Subcutaneous abdominal adipose tissue (tissue), 5 donors: ENCODE results near the gene C2orf15.

Experiments
- H3K27ac ChIP-seq: one replicate; pipeline ENCODE4 v1.7.0; 2013; ENCODE audit warnings: low read depth, mild to moderate bottlenecking, inconsistent platforms, low read length, moderate library complexity
- H3K27me3 ChIP-seq, 5 donors: one replicate each; pipeline ENCODE4 v1.7.0; 2013; ENCODE audit warnings: low read length in 5 of 5, inconsistent platforms in 1 of 5; ENCODE audit not compliant: control insufficient read depth in 5 of 5, insufficient read depth in 4 of 5
- H3K36me3 ChIP-seq, 5 donors: one replicate each; pipeline ENCODE4 v1.7.0; 2013; ENCODE audit warnings: low read length in 5 of 5; ENCODE audit not compliant: control insufficient read depth in 5 of 5, insufficient read depth in 5 of 5
- H3K4me1 ChIP-seq, 5 donors: one replicate each; pipeline ENCODE4 v1.7.0; 2013; ENCODE audit warnings: low read length in 5 of 5, mild to moderate bottlenecking in 3 of 5, moderate library complexity in 1 of 5; ENCODE audit not compliant: control insufficient read depth in 5 of 5, insufficient read depth in 5 of 5
- H3K4me3 ChIP-seq, 5 donors: one replicate each; pipeline ENCODE4 v1.7.0; 2013; ENCODE audit warnings: low read length in 5 of 5, low read depth in 1 of 5
- H3K9ac ChIP-seq, 5 donors: one replicate each; pipeline ENCODE4 v1.7.0; 2013; ENCODE audit warnings: low read length in 5 of 5, mild to moderate bottlenecking in 4 of 5, moderate library complexity in 3 of 5
- H3K9me3 ChIP-seq, 5 donors: one replicate each; pipeline ENCODE4 v1.7.0; 2013; ENCODE audit warnings: low read length in 5 of 5; ENCODE audit not compliant: control insufficient read depth in 5 of 5
- donor health status: healthy.
- donor health status: healthy.
- donor health status: healthy.
- donor health status: healthy.
- donor health status: healthy.

Gene C2orf15

DNA sequence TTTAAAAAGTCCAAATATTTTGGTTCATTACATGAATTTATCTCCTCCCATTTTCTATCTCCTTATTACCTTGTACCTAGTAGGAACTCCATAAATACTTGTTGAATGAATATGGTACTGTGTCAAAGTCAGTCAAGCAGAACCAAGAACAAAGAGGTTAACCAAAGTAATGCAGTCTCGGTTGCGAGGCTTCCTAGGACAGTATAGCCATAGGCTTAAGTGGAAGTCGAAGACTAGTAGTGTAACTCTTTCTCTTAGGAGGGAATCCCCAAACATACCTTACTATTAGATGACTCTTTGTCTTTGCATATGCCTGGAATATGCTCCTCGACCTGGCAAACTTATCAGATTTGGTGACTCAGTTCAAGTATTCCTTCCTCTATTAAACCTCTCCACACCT, 18.1 kb downstream of the C2orf15 start:
- Histone ChIP-seq H3K27me3 (no peaks in the 10 kb centered on the region), H3K4me1 (peaks cover 0 to 11% (median 8%) of the 10 kb centered on the region in 5 donors), H3K4me3 (no peak overlapping the region), H3K36me3 (peaks cover 13 to 41% (median 23%) of the 10 kb centered on the region in 5 donors), H3K9me3 (no peaks in the 10 kb centered on the region), H3K27ac (no peak overlapping the region), H3K9ac (no peak overlapping the region)

DNA sequence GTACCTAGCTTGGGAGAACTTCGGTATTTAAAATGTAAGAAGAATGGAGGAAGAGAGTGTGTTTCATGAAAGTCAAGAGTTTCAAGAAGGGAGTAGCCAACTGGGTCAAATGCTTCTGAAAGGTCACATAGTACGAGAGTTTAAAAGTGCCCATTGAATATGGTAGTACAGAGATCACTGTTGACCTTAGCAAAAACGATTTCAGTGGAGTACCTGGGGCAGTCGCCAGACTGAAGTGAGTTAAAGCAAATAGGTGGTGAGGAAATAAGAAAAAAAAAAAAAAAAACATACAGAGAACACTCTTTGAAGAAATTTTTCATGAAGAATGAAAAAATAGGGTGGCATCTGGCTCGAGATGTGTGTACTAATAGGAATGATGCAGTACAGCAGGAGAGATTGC, 24.7 kb downstream of the C2orf15 start:
- H3K9ac ChIP-seq = no peak overlapping the region
- no peak overlapping the region for H3K27ac ChIP-seq
- peaks cover 33 to 57% (median 45%) of the 10 kb centered on the region in 5 donors for H3K36me3 ChIP-seq
- no peaks in the 10 kb centered on the region for H3K4me1 ChIP-seq
- no peaks in the 10 kb centered on the region for H3K27me3 ChIP-seq
- H3K4me3 ChIP-seq = no peak overlapping the region
- H3K9me3 ChIP-seq = no peaks in the 10 kb centered on the region

DNA sequence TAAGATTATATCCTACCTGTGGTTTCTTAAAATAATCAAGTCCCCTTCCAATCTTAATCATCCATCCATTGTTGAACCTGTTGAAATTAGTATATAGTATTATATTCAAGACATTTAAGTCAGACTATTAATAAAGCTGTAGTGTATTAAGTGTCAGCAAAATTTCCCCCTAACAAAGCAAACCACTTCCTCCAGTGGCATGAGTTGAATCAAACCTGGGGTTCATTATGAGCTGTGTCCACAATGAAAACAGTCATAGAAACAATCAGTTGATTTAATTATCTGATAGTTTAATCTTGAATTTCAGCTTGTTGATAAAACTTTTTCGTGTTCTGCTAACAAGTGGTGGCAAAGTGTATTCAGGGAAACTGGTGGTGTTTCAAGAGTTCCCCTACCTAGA, 28.0 kb downstream of the C2orf15 start:
- H3K4me1 ChIP-seq = no peaks in the 10 kb centered on the region
- H3K4me3 ChIP-seq = no peak overlapping the region
- no peaks in the 10 kb centered on the region for H3K9me3 ChIP-seq
- H3K9ac ChIP-seq = no peak overlapping the region
- H3K27ac ChIP-seq = no peak overlapping the region
- no peaks in the 10 kb centered on the region for H3K27me3 ChIP-seq
- H3K36me3 ChIP-seq = peaks cover 38 to 66% (median 43%) of the 10 kb centered on the region in 5 donors

DNA sequence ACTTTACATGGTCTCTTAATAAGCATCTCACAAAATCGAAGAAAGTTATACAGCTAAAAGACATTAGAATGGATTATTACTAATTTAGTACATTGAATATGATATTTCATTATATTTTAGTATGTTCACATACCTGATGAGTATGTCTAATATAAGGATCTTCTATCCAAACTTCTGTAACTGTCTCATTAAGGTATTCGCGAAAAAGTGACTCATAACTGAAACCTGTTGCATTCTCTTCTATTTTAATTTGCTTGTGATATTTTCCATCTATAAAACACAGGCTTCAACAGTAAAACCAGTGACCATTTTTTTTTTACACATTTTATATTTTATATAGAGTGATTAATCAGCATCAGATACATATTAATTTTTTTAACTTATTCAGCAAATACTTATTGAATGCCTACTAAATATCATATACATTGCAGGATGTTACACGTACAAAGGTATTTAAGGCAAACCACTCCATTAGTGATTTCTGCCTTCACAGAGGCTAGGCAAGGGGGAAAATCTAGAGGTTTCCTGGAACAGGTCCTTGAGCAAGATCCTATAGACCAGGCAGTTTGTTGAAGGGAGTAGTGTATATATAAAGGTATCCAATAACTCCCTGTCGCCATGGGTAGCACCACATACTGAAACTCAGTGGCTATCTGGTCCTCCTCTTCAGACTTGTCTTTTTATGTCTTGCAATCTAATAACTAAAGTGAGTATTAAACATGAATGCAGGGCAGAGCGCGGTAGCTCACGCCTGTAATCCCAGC, 30.1 kb downstream of the C2orf15 start:
- no peaks in the 10 kb centered on the region for H3K27me3 ChIP-seq
- no peak overlapping the region for H3K9ac ChIP-seq
- H3K9me3 ChIP-seq = no peaks in the 10 kb centered on the region
- no peaks in the 10 kb centered on the region for H3K4me1 ChIP-seq
- no peak overlapping the region for H3K4me3 ChIP-seq
- peaks cover 31 to 54% (median 37%) of the 10 kb centered on the region in 5 donors for H3K36me3 ChIP-seq
- no peak overlapping the region for H3K27ac ChIP-seq

DNA sequence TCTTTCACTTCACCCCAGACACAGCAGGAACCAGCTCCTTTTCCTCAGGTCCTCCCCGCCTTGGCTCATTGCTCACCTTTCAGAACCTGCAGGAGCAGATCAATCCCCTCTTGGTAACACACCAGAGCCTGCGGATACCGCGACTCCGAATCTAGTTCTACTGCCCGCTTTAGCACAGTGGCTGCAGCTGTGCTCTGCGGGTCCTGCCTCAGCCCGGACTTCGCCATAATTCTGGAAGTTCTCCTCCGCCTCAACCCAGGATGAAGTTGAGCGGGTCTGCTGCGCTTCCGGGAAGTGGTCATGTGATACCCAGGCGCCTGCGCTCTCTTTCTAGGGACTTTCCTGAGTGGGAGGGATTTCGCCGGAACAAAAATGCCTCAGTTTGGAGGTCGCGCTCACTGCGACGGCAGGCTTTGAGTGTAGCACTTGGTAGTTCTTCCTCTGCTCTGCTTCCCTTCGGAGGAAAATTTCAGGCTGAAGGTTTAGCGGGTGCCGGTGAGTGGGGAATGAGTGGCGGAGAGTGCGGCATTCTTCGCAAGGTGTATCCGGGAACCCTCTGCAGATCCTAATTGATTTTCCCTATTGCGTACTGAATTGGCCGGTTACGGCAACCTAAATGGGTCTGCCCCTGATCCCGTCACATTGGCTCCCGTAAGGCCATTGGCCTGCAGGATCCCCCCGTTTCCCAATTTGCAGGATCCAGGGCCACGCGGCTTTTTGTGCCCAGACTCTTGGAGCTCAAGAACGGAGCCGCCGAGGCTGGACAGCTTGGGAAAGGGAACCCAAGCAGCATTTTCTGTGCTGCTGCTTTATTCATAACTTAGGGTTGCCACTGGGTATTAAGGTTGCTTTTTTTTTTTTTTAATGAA, 39.5 kb downstream of the C2orf15 start, which contains the start of the genes MITD1 and MRPL30:
Gene MITD1, minus strand, starts transcription at position 304 of the 869 bp plus-strand sequence. Its CDS starts 77 bp downstream, at position 227.
Gene MRPL30, plus strand, starts transcription at position 430 of the 869 bp plus-strand sequence. CDS start 5,020 bp downstream, outside the sequence.
- Histone ChIP-seq H3K4me3 (peak within 1 kb of the TSS; percentile 90 to 99 (median 98)), H3K27ac (peak within 1 kb of the TSS; percentile 96), H3K27me3 (no peaks in the 10 kb centered on the region), H3K36me3 (no peaks in the 10 kb centered on the region), H3K4me1 (peaks cover 0 to 31% (median 26%) of the 10 kb centered on the region in 5 donors), H3K9ac (peak within 1 kb of the TSS; percentile 81 to 98 (median 96)), H3K9me3 (no peaks in the 10 kb centered on the region)

DNA sequence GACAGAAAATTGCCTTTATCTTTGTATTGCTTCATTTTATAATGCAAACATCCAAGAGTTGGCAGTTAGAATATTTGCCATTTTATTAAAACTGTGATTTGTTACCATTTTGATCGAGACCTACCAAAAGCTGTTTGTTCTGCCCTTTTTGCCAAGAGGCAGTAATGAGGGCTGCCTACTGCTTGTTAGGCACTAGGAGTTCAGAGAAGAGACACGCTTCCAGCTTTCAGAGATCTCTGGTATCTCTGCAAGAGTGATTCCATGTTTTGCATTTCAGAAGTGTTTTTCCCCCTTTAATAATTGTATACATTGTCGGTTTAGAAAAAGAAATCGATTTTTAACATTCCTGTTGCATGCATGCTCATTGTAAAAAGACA, 40.1 kb downstream of the C2orf15 start:
- Histone ChIP-seq H3K36me3 (no peaks in the 10 kb centered on the region), H3K4me3 (peak overlapping the region; percentile 90 to 99 (median 98)), H3K27me3 (no peaks in the 10 kb centered on the region), H3K9me3 (no peaks in the 10 kb centered on the region), H3K4me1 (peaks cover 0 to 31% (median 26%) of the 10 kb centered on the region in 5 donors), H3K27ac (peak overlapping the region; percentile 96), H3K9ac (peak overlapping the region; percentile 49 to 98 (median 96))

DNA sequence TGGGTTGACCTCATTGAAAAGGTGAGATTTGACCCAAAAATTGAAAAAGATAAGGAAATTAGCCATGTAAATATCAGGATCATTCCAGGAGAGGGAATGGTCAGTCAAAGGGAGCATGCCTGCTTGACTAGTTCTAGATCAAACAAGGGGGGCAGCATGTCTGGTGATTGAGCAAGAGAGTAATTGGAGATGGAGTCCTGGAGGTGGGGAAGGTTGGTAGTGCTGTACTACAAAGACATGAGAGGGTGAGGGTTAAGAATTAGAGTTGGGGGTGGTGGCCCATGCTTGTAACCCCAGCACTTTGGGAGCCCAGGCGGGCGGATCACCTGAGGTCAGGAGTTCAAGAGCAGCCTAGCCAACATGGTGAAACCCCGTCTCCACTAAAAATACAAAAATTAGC, 41.5 kb downstream of the C2orf15 start:
- Histone ChIP-seq H3K27ac (no peak overlapping the region), H3K4me1 (peaks cover 0 to 31% (median 26%) of the 10 kb centered on the region in 5 donors), H3K9ac (no peak overlapping the region), H3K36me3 (peaks cover 0 to 6% (median 3%) of the 10 kb centered on the region in 5 donors), H3K4me3 (no peak overlapping the region), H3K27me3 (no peaks in the 10 kb centered on the region), H3K9me3 (no peaks in the 10 kb centered on the region)

DNA sequence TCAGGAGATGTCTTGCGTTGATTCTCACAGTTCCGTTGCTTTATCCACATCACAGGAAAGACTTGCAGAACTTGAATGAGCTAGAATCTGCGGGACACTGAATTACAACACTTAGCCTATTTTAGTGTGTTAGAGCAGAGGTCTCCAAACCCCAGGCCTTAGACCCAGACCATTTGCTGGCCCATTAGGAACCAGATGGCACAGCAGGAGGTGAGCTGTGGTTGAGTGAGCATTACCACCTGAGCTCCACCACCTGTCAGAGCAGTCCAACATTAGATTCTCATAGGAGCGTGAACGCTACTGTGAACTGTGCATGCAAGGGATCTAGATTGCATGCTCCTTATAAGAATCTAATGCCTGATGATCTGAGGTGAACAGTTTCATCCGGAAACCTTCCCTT, 43.3 kb downstream of the C2orf15 start:
- Histone ChIP-seq H3K36me3 (peaks cover 3 to 18% (median 16%) of the 10 kb centered on the region in 5 donors), H3K4me1 (peaks cover 0 to 20% (median 18%) of the 10 kb centered on the region in 5 donors), H3K9me3 (no peaks in the 10 kb centered on the region), H3K27ac (no peak overlapping the region), H3K4me3 (no peak overlapping the region), H3K27me3 (no peaks in the 10 kb centered on the region), H3K9ac (no peak overlapping the region)

DNA sequence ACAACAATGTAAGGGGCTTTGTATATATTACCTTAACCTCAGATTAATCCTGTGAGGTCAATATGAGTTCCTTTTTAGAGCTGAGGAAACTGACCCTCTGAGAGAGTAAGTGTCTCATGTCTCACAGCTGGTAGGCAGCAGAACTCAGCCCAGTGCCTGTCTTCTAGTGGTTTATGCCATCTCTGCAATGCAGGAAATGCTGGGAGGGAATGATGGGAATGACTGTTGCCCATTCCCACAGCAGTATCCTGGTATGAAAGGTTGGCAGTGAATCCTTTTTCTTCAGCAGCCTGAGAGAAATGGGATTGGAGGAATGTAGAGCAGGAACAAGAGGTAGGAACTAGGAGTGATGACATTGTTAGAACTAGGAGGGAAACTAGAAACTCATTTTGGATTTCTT, 45.5 kb downstream of the C2orf15 start:
- H3K27ac ChIP-seq = no peak overlapping the region
- no peaks in the 10 kb centered on the region for H3K27me3 ChIP-seq
- peaks cover 4 to 37% (median 24%) of the 10 kb centered on the region in 5 donors for H3K36me3 ChIP-seq
- H3K4me1 ChIP-seq = peaks cover 0 to 6% (median 2%) of the 10 kb centered on the region in 5 donors
- no peaks in the 10 kb centered on the region for H3K9me3 ChIP-seq
- H3K9ac ChIP-seq = no peak overlapping the region
- no peak overlapping the region for H3K4me3 ChIP-seq

DNA sequence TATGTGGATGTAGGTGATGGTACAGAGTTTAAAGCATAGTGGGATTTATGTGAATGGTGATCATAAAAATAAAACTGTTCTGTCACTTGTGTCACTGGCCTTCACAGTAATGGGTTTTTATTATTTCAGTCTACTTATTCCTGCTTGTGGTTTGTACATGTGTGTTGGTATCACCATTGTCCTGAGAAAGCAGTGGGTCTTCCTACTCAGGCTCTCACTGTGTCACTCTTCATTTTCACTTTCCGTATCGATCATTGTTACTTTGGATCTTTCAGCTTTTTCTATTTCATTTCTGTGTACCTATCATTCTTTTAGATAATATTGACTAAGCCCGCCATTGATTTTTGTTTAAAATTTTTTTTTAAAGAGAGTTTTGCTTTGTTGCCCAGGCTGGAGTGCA, 46.9 kb downstream of the C2orf15 start:
- Histone ChIP-seq H3K4me3 (no peak overlapping the region), H3K9me3 (no peaks in the 10 kb centered on the region), H3K9ac (no peak overlapping the region), H3K27ac (no peak overlapping the region), H3K36me3 (peaks cover 6 to 42% (median 30%) of the 10 kb centered on the region in 5 donors), H3K27me3 (no peaks in the 10 kb centered on the region), H3K4me1 (peaks cover 0 to 5% (median 0%) of the 10 kb centered on the region in 5 donors)
